ENCODE measurements around the gene CATSPER1. TPM values are rescaled to one million over a fixed set of nuclear protein-coding genes. Genes with fewer than 3 reads are reported as not detected.
A peak's percentile ranks its signal among the peaks of the same experiment; 100 is the strongest.

Gene CATSPER1
- total and polyA plus RNA-seq, 2 donors (not counting 3 experiments of a cell fraction or from before 2014, with no cell fraction given): 0.68 to 1.0 TPM

GRCh38 chr11:66069715-66070603 lies 43.7 kb upstream of the CATSPER1 start, which contains the start of gene PACS1:
PACS1 (plus strand) TSS chr11:66070272; CDS start chr11:66070487, 215 bp downstream.
- Histone ChIP-seq H3K9me1 (replicated peaks; ENCODE audit: control insufficient read depth, extremely low read depth, insufficient read depth, low read length) (no peaks in the 10 kb centered on the region), H3K4me2 (ENCODE audit: insufficient read depth, low read length) (peak within 1 kb of the TSS; percentile 97), H3K36me3 (ENCODE audit: control insufficient read depth in 2 of 2, extremely low read depth in 1 of 2, insufficient read depth in 2 of 2, low read length in 2 of 2) (peaks cover 22 to 24% of the 10 kb centered on the region in 2 experiments), H3K27ac (ENCODE audit: insufficient read depth, low read depth, low read length) (peak within 1 kb of the TSS; percentile 43), H3K27me3 (ENCODE audit: control insufficient read depth in 2 of 2, insufficient read depth in 2 of 2, low read length in 2 of 2) (no peaks in the 10 kb centered on the region), H4K20me1 (replicated peaks; ENCODE audit: control insufficient read depth, extremely low read depth, insufficient read depth, low read length) (peaks cover 2% of the 10 kb centered on the region), H3K4me1 (ENCODE audit: control insufficient read depth, extremely low read depth, insufficient read depth, low read length) (peaks cover 21% of the 10 kb centered on the region), H3K9me3 (replicated peaks; ENCODE audit: control insufficient read depth, insufficient read depth, low read length) (no peaks in the 10 kb centered on the region), H2AFZ (ENCODE audit: low read depth, low read length) (peak within 1 kb of the TSS; percentile 34), H3K9ac (replicated peaks; ENCODE audit: extremely low read depth, insufficient read depth, low read length) (peak within 1 kb of the TSS; percentile 59), H3K4me3 (replicated peaks in 1 of 3; ENCODE audit: insufficient read depth in 1 of 3, low read depth in 1 of 3, low read length in 3 of 3) (peak within 1 kb of the TSS; percentile 70 to 91 (median 86)), H3K79me2 (ENCODE audit: control insufficient read depth, insufficient read depth, low read length) (peaks cover 31% of the 10 kb centered on the region)
- intact Hi-C loops (cut with micrococcal nuclease) (loop anchor here (5.0 kb wide), 1 partner anchor 42 kb away; no protein-coding TSS in a partner anchor), dilution Hi-C loops (cut with MboI; ENCODE audit: extremely low pct_ligation_motif_present, low sequenced_read_pairs) (no loop called here)
- DNase-seq (ENCODE audit: low read depth, low spot score): peak; percentile 69
- TF ChIP-seq MAX (IDR thresholded peaks at IDR 0.05; ENCODE audit: insufficient read depth, insufficient read length) (no peak), CTCF (IDR thresholded peaks at IDR 0.05; ENCODE audit: extremely low read depth in 1 of 2, insufficient read depth in 1 of 2, low read depth in 1 of 2, low read length in 2 of 2) (peak in 1 of 2 donors; percentile 0), FOS (IDR thresholded peaks at IDR 0.05; ENCODE audit: borderline replicate concordance, insufficient read depth, low read length) (no peak), POLR2AphosphoS5 (IDR thresholded peaks at IDR 0.05; ENCODE audit: insufficient read depth, low read depth, low read length) (peak; percentile 70), EZH2 (IDR thresholded peaks at IDR 0.05; ENCODE audit: borderline replicate concordance, low read depth, low read length, severe bottlenecking) (no peak), GATA2 (IDR thresholded peaks at IDR 0.05; ENCODE audit: insufficient read depth, insufficient read length, low read depth, low read length) (no peak), MYC (IDR thresholded peaks at IDR 0.05; ENCODE audit: low read depth, low read length) (no peak), JUN (IDR thresholded peaks at IDR 0.05; ENCODE audit: borderline replicate concordance, insufficient read depth, insufficient read length, low read depth) (no peak), POLR2A (IDR thresholded peaks at IDR 0.05; ENCODE audit: low read depth, low read length) (peak; percentile 73)
- peak; percentile 82 for FAIRE-seq
- CTCF ChIA-PET: interaction anchor here (0.7 to 5.6 kb wide), 9 partner anchors 12 to 189 kb away, joined by 3 to 85 read pairs (median 5); partner anchors contain the start of genes CCDC85B and SF3B2
- no TSS peak for BruUV-seq (replicated peaks)
- POLR2A ChIA-PET: no interaction called here

Data from endothelial cell of umbilical vein (primary cell).